Measurements from ENCODE around the gene ACLY.

Gene ACLY

DNA sequence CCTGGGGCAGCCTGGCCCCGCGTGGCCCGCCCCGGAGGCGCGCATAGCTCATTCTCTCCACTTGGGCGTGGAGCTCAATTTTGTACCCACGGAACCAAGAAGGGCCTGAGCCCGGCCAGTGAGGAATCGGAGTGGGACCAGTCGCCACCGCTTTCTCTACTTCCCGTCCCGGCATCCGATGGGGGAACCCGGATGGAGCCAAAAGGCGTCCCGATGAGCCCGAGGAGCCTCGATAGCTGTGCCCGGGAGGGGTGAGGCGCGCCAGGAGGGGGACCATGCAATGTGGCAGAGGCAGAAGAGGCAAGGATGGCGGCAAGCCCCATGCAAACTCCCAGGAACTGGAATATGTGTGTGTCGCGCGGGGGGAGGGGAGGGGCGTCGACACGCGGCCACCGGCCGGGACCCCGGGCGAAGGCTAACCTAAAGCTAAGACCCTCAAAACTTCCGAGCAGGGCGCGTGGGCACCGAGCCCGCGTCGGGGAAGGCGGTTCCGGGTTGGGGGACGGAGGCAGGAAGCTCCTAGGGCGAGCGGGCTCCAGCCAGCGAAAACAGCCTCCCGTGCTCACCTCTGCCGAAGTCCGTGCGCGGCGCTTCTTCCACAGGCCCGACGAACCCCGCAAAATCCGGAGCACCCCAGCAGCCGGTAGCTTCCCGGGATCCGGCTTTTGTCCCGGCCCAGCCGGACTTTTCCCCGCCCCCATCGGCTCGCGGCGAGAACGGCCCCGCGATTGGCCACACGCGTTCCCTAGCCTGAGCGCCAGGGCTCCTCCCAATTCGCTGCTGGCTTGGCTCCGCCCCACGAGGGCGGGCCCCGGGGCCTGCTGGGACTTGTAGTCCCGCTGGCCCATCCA, at the start of gene ACLY:
Gene ACLY (minus strand): TSS at position 638 of the 851 bp plus-strand sequence. CDS start 5,078 bp downstream, outside the sequence.
- TF ChIP-seq, protein P1, sequence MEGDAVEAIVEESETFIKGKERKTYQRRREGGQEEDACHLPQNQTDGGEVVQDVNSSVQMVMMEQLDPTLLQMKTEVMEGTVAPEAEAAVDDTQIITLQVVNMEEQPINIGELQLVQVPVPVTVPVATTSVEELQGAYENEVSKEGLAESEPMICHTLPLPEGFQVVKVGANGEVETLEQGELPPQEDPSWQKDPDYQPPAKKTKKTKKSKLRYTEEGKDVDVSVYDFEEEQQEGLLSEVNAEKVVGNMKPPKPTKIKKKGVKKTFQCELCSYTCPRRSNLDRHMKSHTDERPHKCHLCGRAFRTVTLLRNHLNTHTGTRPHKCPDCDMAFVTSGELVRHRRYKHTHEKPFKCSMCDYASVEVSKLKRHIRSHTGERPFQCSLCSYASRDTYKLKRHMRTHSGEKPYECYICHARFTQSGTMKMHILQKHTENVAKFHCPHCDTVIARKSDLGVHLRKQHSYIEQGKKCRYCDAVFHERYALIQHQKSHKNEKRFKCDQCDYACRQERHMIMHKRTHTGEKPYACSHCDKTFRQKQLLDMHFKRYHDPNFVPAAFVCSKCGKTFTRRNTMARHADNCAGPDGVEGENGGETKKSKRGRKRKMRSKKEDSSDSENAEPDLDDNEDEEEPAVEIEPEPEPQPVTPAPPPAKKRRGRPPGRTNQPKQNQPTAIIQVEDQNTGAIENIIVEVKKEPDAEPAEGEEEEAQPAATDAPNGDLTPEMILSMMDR (IDR thresholded peaks at IDR 0.05; ENCODE audit: low read depth, low read length) = no peak
- H3K4me3 ChIP-seq (ENCODE audit: low read depth, low read length) = peak within 1 kb of the TSS; percentile 95

DNA sequence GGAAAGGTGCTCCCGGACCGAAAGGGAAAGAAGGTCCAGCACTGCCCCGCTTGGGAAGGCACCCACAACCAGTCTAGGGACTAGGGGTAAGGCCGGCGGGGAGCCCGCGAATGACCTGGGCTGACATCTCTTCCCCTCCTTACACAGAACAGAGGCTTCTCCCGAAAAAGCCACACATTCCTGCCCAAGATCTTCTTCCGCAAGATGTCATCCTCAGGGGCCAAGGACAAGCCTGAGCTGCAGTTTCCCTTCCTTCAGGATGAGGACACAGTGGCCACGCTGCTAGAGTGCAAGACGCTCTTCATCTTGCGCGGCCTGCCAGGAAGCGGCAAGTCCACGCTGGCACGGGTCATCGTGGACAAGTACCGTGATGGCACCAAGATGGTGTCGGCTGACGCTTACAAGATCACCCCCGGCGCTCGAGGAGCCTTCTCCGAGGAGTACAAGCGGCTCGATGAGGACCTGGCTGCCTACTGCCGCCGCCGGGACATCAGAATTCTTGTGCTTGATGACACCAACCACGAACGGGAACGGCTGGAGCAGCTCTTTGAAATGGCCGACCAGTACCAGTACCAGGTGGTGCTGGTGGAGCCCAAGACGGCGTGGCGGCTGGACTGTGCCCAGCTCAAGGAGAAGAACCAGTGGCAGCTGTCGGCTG, 49.3 kb upstream of the ACLY start:
- TF ChIP-seq, protein P1 (IDR thresholded peaks at IDR 0.05; ENCODE audit: low read depth, low read length) = no peak
- peak overlapping the region; percentile 92 for H3K4me3 ChIP-seq (ENCODE audit: low read depth, low read length)

DNA sequence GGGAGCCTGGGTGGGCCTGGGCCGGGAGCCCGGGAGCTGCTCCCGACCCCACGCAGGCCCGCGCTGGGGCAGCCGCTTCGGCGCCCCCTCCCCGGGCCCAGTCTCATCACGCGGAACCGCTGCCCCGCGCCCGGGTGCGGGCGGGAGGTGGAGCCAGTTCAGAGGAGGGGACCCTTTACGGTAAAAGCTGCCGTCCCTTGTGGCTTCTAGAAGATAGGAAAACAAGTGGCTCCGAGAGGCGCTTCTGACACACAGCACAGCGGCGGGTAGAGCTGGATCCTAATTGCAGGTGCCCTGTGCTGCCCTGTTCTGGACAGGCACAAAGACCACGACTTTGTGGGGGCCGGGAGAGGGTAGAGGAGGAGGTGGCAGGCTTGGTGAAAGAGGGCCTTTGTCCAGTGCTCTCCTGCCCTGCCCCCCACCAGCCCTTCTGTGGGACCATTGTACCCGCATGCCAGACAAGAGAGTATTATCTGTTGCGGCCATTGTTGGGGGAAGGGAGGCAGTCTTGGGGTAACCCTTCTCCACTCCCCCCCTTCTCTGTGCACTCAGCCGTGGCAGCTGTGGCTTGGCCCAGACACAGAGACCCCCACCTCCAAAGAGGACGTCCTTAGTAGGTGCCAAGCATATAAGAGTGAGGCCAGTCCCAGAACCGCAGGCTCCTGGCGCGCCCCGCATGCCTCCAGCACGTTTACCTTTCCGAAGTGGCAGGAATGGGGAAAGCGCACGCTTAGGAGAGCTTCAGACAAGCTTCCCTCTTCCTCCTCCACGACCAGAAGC, 48.6 kb upstream of the ACLY start:
- H3K4me3 ChIP-seq (ENCODE audit: low read depth, low read length) = peak overlapping the region; percentile 92
- TF ChIP-seq, protein P1 (IDR thresholded peaks at IDR 0.05; ENCODE audit: low read depth, low read length) = no peak

- H3K4me3 ChIP-seq (ENCODE audit: low read depth, low read length) = peak within 1 kb of the TSS; percentile 92
- TF ChIP-seq, protein P1 (IDR thresholded peaks at IDR 0.05; ENCODE audit: low read depth, low read length) = no peak
Measured at GRCh38 chr17:41966463-41967140, 47.9 kb upstream of the ACLY start, which contains the start of gene CNP. CNP (plus strand) TSS chr17:41966795; CDS start chr17:41966885, 90 bp downstream.

GRCh38 chr17:41965694-41966462, 47.1 kb upstream of the ACLY start:
- peak overlapping the region; percentile 92 for H3K4me3 ChIP-seq (ENCODE audit: low read depth, low read length)
- TF ChIP-seq, protein P1 (IDR thresholded peaks at IDR 0.05; ENCODE audit: low read depth, low read length) = no peak

- no peak overlapping the region for H3K4me3 ChIP-seq (ENCODE audit: low read depth, low read length)
- TF ChIP-seq, protein P1 (IDR thresholded peaks at IDR 0.05; ENCODE audit: low read depth, low read length) = peak; percentile 89
Measured at GRCh38 chr17:41962768-41963434, 44.1 kb upstream of the ACLY start.
